ENCODE results near the gene MED29.

GRCh38 chr19:39427707-39428106, 36.5 kb downstream of the MED29 start:
- TF ChIP-seq POLR2A (IDR thresholded peaks at IDR 0.05) = no peak
- no peak for TF ChIP-seq CTCF (IDR thresholded peaks at IDR 0.05)

Data from body of pancreas (tissue), 4 donors.